Measurements from ENCODE around the gene CALML6. TPM values are rescaled to one million over a fixed set of nuclear protein-coding genes. Genes with fewer than 3 reads are reported as not detected.

Gene CALML6
- total and polyA plus RNA-seq, 2 of the 8 experiments (the other 6 are each of a cell fraction or from before 2014, with no cell fraction given), result 0.54 to 1.3 TPM

DNA sequence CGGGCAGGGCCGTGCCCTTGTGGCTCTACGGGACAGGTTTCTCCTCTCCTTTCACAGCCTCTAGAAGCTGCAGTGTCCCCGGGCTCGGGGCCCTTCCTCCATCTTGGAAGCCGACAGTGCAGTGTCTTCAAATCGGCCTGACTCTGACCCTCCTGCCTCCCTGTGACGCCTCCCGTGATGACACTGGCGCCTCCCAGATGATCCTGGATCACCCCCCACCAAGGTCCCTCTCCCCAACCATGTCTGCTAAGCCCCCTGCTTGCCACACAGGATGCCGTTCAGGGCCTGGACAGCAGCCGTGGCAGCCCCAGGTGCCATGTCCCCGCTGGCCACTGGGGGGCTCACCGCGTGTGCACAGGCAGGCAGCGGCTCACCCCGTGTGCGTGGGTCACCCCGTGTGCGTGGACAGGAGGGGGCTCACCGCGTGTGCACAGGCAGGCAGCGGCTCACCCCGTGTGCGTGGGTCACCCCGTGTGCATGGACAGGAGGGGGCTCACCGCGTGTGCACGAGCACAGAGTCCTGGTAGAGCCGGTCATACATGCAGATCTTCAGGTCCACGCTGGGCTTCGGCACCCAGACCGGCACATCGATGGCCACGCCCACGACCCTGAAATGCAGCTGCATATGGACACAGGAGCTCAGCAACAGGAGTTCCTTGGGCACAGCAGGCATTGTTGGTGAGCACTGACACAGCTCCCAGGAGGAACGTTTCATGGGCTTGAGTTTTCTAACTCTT, 28.9 kb downstream of the CALML6 start (continued):
- TF ChIP-seq TAF7 (optimal IDR thresholded peaks at IDR 0.05; ENCODE audit: borderline replicate concordance, low read depth, low read length) (peak; percentile 32), SP2 (IDR thresholded peaks at IDR 0.05; ENCODE audit: low read length) (no peak)
